DMS153 (cell line): ENCODE data around the gene ZNF428.
"Not testable (repeated sequence)": the region's sequence is repeated elsewhere in the genome, so short reads cannot be mapped to it uniquely, and the experiment has no call there.

ENCODE experiments used
- DNase-seq: peaks from one replicate; lab custom pipeline; 2025; lab: John Stamatoyannopoulos, UW

Gene ZNF428

GRCh38 chr19:43639519-43640423 is 20.3 kb upstream of the ZNF428 start, which contains the start of gene CADM4:
Gene CADM4, minus strand, starts transcription at chr19:43639850. Its CDS starts 60 bp downstream, at chr19:43639790.
- DNase-seq, result no peak

GRCh38 chr19:43638995-43639518 is 19.6 kb upstream of the ZNF428 start:
- no peak for DNase-seq

- no peak for DNase-seq
Observed at GRCh38 chr19:43638214-43638994, 19.0 kb upstream of the ZNF428 start.

GRCh38 chr19:43636121-43636683 is 16.8 kb upstream of the ZNF428 start:
- no peak for DNase-seq

GRCh38 chr19:43635561-43635940 is 16.1 kb upstream of the ZNF428 start:
- not testable (repeated sequence) for DNase-seq

GRCh38 chr19:43634872-43635560 is 15.6 kb upstream of the ZNF428 start:
- no peak for DNase-seq

GRCh38 chr19:43634506-43634871 is 15.1 kb upstream of the ZNF428 start:
- no peak for DNase-seq

GRCh38 chr19:43634068-43634467 is 14.6 kb upstream of the ZNF428 start:
- DNase-seq, result no peak

- DNase-seq, result no peak
Observed at GRCh38 chr19:43633520-43633919, 14.1 kb upstream of the ZNF428 start.

GRCh38 chr19:43631491-43631890 is 12.1 kb upstream of the ZNF428 start:
- DNase-seq, result no peak

- no peak for DNase-seq
Observed at GRCh38 chr19:43628646-43629326, 9.4 kb upstream of the ZNF428 start.

- no peak for DNase-seq
Observed at GRCh38 chr19:43626838-43627237, 7.4 kb upstream of the ZNF428 start.

- no peak for DNase-seq
Observed at GRCh38 chr19:43625918-43626579, 6.6 kb upstream of the ZNF428 start.

GRCh38 chr19:43624933-43625332 is 5.5 kb upstream of the ZNF428 start:
- no peak for DNase-seq

GRCh38 chr19:43623889-43624670 is 4.7 kb upstream of the ZNF428 start:
- DNase-seq, result no peak

- DNase-seq, result no peak
Observed at GRCh38 chr19:43622956-43623355, 3.5 kb upstream of the ZNF428 start.

GRCh38 chr19:43622070-43622469 is 2.6 kb upstream of the ZNF428 start:
- DNase-seq, result no peak

GRCh38 chr19:43620061-43621001 is 902 bp upstream of the ZNF428 start:
- no peak for DNase-seq

- peak; percentile 31 for DNase-seq
Observed at GRCh38 chr19:43618921-43619261, 538 bp downstream of the ZNF428 start.
